SKM-1 (cell line): ENCODE data around the gene G3BP2.
"Not testable (repeated sequence)": the region's sequence is repeated elsewhere in the genome, so short reads cannot be mapped to it uniquely, and the experiment has no call there.

Experiments
- DNase-seq: peaks from one replicate; lab custom pipeline; 2025; ENCODE audit not compliant: unreplicated experiment; lab: John Stamatoyannopoulos, UW

G3BP2 gene

GRCh38 chr4:75685546-75686189, 12.5 kb upstream of the G3BP2 start:
- DNase-seq, result no peak

GRCh38 chr4:75683482-75684155, 10.4 kb upstream of the G3BP2 start:
- no peak for DNase-seq

GRCh38 chr4:75679876-75680575, 6.8 kb upstream of the G3BP2 start:
- no peak for DNase-seq

GRCh38 chr4:75678965-75679364, 5.8 kb upstream of the G3BP2 start:
- DNase-seq, result no peak

GRCh38 chr4:75678473-75678872, 5.3 kb upstream of the G3BP2 start:
- no peak for DNase-seq

- no peak for DNase-seq
Observed at GRCh38 chr4:75675004-75675531, 1.9 kb upstream of the G3BP2 start.

- no peak for DNase-seq
Observed at GRCh38 chr4:75673959-75674328, 733 bp upstream of the G3BP2 start.

GRCh38 chr4:75672461-75673026, 667 bp downstream of the G3BP2 start:
- DNase-seq, result peak; percentile 19

GRCh38 chr4:75671802-75672421, 1.3 kb downstream of the G3BP2 start:
- DNase-seq, result no peak

- DNase-seq, result no peak
Observed at GRCh38 chr4:75668596-75668995, 4.6 kb downstream of the G3BP2 start.

- not testable (repeated sequence) for DNase-seq
Observed at GRCh38 chr4:75667636-75668035, 5.6 kb downstream of the G3BP2 start.

- no peak for DNase-seq
Observed at GRCh38 chr4:75666299-75666698, 6.9 kb downstream of the G3BP2 start.

GRCh38 chr4:75664604-75665003, 8.6 kb downstream of the G3BP2 start:
- DNase-seq, result not testable (repeated sequence)

- no peak for DNase-seq
Observed at GRCh38 chr4:75662626-75663025, 10.6 kb downstream of the G3BP2 start.

- DNase-seq, result no peak
Observed at GRCh38 chr4:75660491-75660890, 12.7 kb downstream of the G3BP2 start.

GRCh38 chr4:75659512-75660031, 13.6 kb downstream of the G3BP2 start:
- no peak for DNase-seq

- DNase-seq, result no peak
Observed at GRCh38 chr4:75658876-75659275, 14.3 kb downstream of the G3BP2 start.

GRCh38 chr4:75655562-75655961, 17.6 kb downstream of the G3BP2 start:
- no peak for DNase-seq

- no peak for DNase-seq
Observed at GRCh38 chr4:75654905-75655304, 18.3 kb downstream of the G3BP2 start.

GRCh38 chr4:75653845-75654503, 19.2 kb downstream of the G3BP2 start:
- no peak for DNase-seq
